CD4-positive, alpha-beta memory T cell (primary cell): ENCODE data around the gene PPIL3. TPM values are rescaled to one million over a fixed set of nuclear protein-coding genes. Genes with fewer than 3 reads are reported as not detected.

ENCODE experiments used
- CTCF ChIA-PET: fragments of 350-600 bp; sonication (Branson Sonifier 250); formaldehyde crosslinking; loops from one replicate; lab custom pipeline; 2021; ENCODE audit warnings: inconsistent platforms; ENCODE audit not compliant: partially characterized antibody; lab: Charles Lee
- POLR2A ChIA-PET: fragments of 350-600 bp; sonication (Branson Sonifier 250); formaldehyde crosslinking; loops from one replicate; lab custom pipeline; 2021; ENCODE audit not compliant: partially characterized antibody; lab: Charles Lee
- DNase-seq, 5 donors: peaks; one replicate each; pipeline versions ENCODE4 v3.0.0 to v3.0.0-alpha.2; 2020 to 2022; ENCODE audit warnings: mixed read lengths in 1 of 5
- H3K27ac ChIP-seq: one replicate; pipeline ENCODE4 v1.7.0; 2013; ENCODE audit warnings: low read depth, low read length
- H3K27me3 ChIP-seq: 2 replicates; pipeline ENCODE4 v1.7.0; 2013; ENCODE audit warnings: mild to moderate bottlenecking, low read length, moderate library complexity; ENCODE audit not compliant: insufficient read depth
- H3K36me3 ChIP-seq: 2 replicates; pipeline ENCODE4 v1.7.0; 2013; ENCODE audit warnings: mild to moderate bottlenecking, low read length, moderate library complexity; ENCODE audit not compliant: insufficient read depth
- H3K4me1 ChIP-seq: 2 replicates; pipeline ENCODE4 v1.7.0; 2013; ENCODE audit warnings: mild to moderate bottlenecking, low read length, moderate library complexity; ENCODE audit not compliant: insufficient read depth
- H3K4me3 ChIP-seq, 2 donors: one replicate each; pipeline ENCODE4 v1.7.0; 2013; ENCODE audit warnings: low read length in 2 of 2, mild to moderate bottlenecking in 1 of 2
- H3K9me3 ChIP-seq, 2 donors: one replicate each; pipeline ENCODE4 v1.7.0; 2013; ENCODE audit warnings: low read length in 2 of 2, control low read depth in 1 of 2; ENCODE audit not compliant: control insufficient read depth in 1 of 2
- H3K27ac Mint-ChIP-seq, 7 donors: one replicate each; pipeline ENCODE4 v1.8.0; 2020 to 2021; ENCODE audit warnings: mixed read lengths in 7 of 7, mild to moderate bottlenecking in 6 of 7, inconsistent platforms in 3 of 7, moderate library complexity in 3 of 7
- H3K27me3 Mint-ChIP-seq, 2 donors: one replicate each; pipeline ENCODE4 v1.8.0; 2020 to 2021; ENCODE audit warnings: mixed read lengths in 2 of 2
- H3K36me3 Mint-ChIP-seq, 2 donors: one replicate each; pipeline ENCODE4 v1.8.0; 2020 to 2021; ENCODE audit warnings: mixed read lengths in 2 of 2, inconsistent platforms in 1 of 2, mild to moderate bottlenecking in 1 of 2
- H3K4me1 Mint-ChIP-seq, 4 donors: one replicate each; pipeline ENCODE4 v1.8.0; 2020 to 2021; ENCODE audit warnings: mixed read lengths in 4 of 4, mild to moderate bottlenecking in 1 of 4
- H3K4me3 Mint-ChIP-seq, 8 donors: one replicate each; pipeline ENCODE4 v1.8.0; 2020 to 2021; ENCODE audit warnings: mixed read lengths in 8 of 8, mild to moderate bottlenecking in 7 of 8, moderate library complexity in 6 of 8, inconsistent platforms in 3 of 8
- H3K9me3 Mint-ChIP-seq, 8 donors: one replicate each; pipeline ENCODE4 v1.8.0; 2020 to 2021; ENCODE audit warnings: mixed read lengths in 8 of 8, mild to moderate bottlenecking in 5 of 8, inconsistent platforms in 3 of 8, moderate library complexity in 1 of 8
- intact Hi-C: fragments of 100-400 bp; cut with micrococcal nuclease; formaldehyde crosslinking; loops from one replicate; pipeline ENCODE4 v1.15.1; 2023
- polyA plus RNA-seq, 2 donors: library from polyadenylated mRNA; unstranded; fragments of 300-500 nt; fragmentation: Illumina TruSeq; gene quantifications; one replicate each; pipeline ENCODE4 v1.2.3, GENCODE V29; 2021
- total RNA-seq, 2 experiments: library from RNA; stranded (reverse); gene quantifications; one replicate each; pipeline ENCODE4 v1.2.3, GENCODE V29; 2021

Gene PPIL3
- total and polyA plus RNA-seq, 4 experiments from 2014 or later: 18.7 to 57.7 (median 37.6) TPM

DNA sequence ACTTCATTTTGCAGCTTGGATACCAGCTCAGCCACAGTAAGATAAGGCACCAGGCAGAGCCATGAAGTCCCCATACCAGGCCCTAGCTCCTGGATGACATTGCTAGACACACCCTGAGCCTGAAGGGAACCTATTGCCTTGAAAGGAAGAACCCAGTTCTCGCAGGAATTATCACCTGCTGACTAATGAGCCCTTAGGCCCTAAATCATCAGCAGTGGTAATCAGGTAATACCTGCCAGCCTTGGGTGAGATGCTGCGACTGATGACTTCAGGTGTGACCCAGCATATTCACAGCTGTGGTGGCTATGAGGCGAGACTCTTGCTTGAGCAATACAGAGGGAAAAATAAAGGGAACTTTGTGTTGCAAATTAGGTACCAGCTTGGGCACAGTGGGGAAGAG lies 49.4 kb downstream of the PPIL3 start:
- ChIA-PET CTCF (no interaction called here), POLR2A (no interaction called here)
- Histone ChIP-seq H3K36me3 (no peaks in the 10 kb centered on the region), H3K27me3 (no peaks in the 10 kb centered on the region), H3K4me3 (no peak overlapping the region), H3K27ac (no peak overlapping the region), H3K9me3 (peaks cover 0 to 8% of the 10 kb centered on the region in 2 donors), H3K4me1 (no peaks in the 10 kb centered on the region)
- Mint-ChIP-seq H3K9me3 (peaks cover 0 to 32% (median 13%) of the 10 kb centered on the region in 8 donors), H3K27ac (no peak overlapping the region), H3K4me3 (no peak overlapping the region), H3K27me3 (no peaks in the 10 kb centered on the region), H3K36me3 (no peaks in the 10 kb centered on the region), H3K4me1 (no peaks in the 10 kb centered on the region)
- intact Hi-C loops: no loop called here
- DNase-seq: no peak

DNA sequence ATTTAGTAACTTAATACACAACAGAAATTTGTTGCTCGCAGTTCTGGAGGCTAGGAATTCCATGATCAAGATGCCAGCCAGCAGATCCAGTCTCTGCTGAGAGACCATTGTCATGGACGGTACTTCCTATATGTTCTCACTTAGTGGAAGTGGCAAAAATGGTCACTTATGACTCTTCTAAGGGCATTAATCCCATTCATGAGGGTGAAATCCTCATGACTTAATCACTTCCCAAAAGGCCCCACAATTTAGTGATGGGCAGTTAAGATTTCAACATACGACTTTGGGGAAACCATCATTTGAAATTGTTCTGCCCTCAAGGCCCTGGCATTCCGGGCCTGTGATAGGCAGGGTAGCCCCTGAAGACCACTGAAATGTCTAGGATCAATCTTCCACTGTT lies 54.2 kb downstream of the PPIL3 start:
- H3K4me3 Mint-ChIP-seq: no peak overlapping the region
- DNase-seq: no peak
- H3K27me3 ChIP-seq: no peaks in the 10 kb centered on the region
- ChIA-PET POLR2A (no interaction called here), CTCF (no interaction called here)
- peaks cover 0 to 8% of the 10 kb centered on the region in 2 donors for H3K9me3 ChIP-seq
- intact Hi-C loops: no loop called here
- H3K9me3 Mint-ChIP-seq: peaks cover 0 to 35% (median 13%) of the 10 kb centered on the region in 8 donors
- H3K4me1 ChIP-seq: no peaks in the 10 kb centered on the region
- no peaks in the 10 kb centered on the region for H3K36me3 ChIP-seq
- H3K27ac Mint-ChIP-seq: no peak overlapping the region
- no peaks in the 10 kb centered on the region for H3K27me3 Mint-ChIP-seq
- no peak overlapping the region for H3K4me3 ChIP-seq
- H3K36me3 Mint-ChIP-seq: peaks cover 0 to 5% of the 10 kb centered on the region in 2 donors
- no peak overlapping the region for H3K27ac ChIP-seq
- no peaks in the 10 kb centered on the region for H3K4me1 Mint-ChIP-seq

GRCh38 chr2:200829258-200829655 lies 59.6 kb downstream of the PPIL3 start:
- H3K9me3 ChIP-seq: peaks cover 0 to 3% of the 10 kb centered on the region in 2 donors
- no peaks in the 10 kb centered on the region for H3K27me3 ChIP-seq
- no peak for DNase-seq
- H3K27ac Mint-ChIP-seq: no peak overlapping the region
- no peaks in the 10 kb centered on the region for H3K27me3 Mint-ChIP-seq
- H3K4me1 ChIP-seq: no peaks in the 10 kb centered on the region
- H3K4me3 Mint-ChIP-seq: no peak overlapping the region
- H3K4me3 ChIP-seq: no peak overlapping the region
- intact Hi-C loops: no loop called here
- no peak overlapping the region for H3K27ac ChIP-seq
- no peaks in the 10 kb centered on the region for H3K36me3 ChIP-seq
- peaks cover 0 to 1% (median 0%) of the 10 kb centered on the region in 4 donors for H3K4me1 Mint-ChIP-seq
- H3K9me3 Mint-ChIP-seq: peaks cover 0 to 2% (median 0%) of the 10 kb centered on the region in 8 donors
- ChIA-PET POLR2A (interaction anchor here (0.9 to 1.9 kb wide), 2 partner anchors 11 to 35 kb away, joined by 3 to 5 read pairs; partner anchors contain the start of gene CLK1), CTCF (no interaction called here)
- peaks cover 9% of the 10 kb centered on the region in 2 donors for H3K36me3 Mint-ChIP-seq

DNA sequence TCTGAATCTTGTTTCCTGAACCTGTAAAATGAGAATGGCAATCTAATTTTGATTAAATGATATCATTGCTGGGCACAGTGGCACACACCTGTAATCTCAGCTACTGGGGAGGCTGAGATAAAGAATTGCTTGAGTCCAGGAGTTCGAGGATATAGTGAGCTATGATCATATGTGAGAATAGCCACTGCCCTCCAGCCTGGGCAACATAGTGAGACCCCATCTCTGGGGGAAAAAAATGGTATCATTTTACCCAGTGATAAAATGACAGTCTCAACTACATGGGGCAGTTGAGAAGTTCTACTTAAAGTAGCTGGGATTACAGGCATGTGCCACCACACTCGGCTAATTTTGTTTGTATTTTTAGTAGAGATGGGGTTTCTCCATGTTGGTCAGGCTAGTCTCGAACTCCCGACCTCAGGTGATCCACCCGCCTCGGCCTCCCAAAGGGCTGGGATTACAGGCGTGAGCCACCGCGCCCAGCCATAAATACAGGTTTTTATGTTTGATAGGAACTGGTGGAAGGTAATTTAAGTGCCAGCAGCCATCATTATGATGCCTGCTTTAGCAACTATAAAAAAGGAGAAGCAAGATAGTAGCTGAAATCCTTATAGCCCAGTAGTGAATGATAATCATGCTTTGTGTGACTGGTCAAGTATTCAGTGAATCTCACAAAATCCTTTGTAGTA lies 60.2 kb downstream of the PPIL3 start:
- H3K36me3 ChIP-seq: no peaks in the 10 kb centered on the region
- peaks cover 0 to 3% of the 10 kb centered on the region in 2 donors for H3K9me3 ChIP-seq
- H3K36me3 Mint-ChIP-seq: peaks cover 6 to 9% of the 10 kb centered on the region in 2 donors
- H3K4me3 Mint-ChIP-seq: no peak overlapping the region
- ChIA-PET POLR2A (interaction anchor here (0.9 to 1.9 kb wide), 2 partner anchors 10 to 36 kb away, joined by 3 to 5 read pairs; partner anchors contain the start of gene CLK1), CTCF (no interaction called here)
- peaks cover 0 to 2% (median 0%) of the 10 kb centered on the region in 8 donors for H3K9me3 Mint-ChIP-seq
- no peak overlapping the region for H3K27ac ChIP-seq
- H3K27ac Mint-ChIP-seq: no peak overlapping the region
- H3K27me3 Mint-ChIP-seq: no peaks in the 10 kb centered on the region
- intact Hi-C loops: no loop called here
- no peaks in the 10 kb centered on the region for H3K4me1 ChIP-seq
- no peak for DNase-seq
- no peak overlapping the region for H3K4me3 ChIP-seq
- peaks cover 0 to 1% (median 0%) of the 10 kb centered on the region in 4 donors for H3K4me1 Mint-ChIP-seq
- H3K27me3 ChIP-seq: no peaks in the 10 kb centered on the region

DNA sequence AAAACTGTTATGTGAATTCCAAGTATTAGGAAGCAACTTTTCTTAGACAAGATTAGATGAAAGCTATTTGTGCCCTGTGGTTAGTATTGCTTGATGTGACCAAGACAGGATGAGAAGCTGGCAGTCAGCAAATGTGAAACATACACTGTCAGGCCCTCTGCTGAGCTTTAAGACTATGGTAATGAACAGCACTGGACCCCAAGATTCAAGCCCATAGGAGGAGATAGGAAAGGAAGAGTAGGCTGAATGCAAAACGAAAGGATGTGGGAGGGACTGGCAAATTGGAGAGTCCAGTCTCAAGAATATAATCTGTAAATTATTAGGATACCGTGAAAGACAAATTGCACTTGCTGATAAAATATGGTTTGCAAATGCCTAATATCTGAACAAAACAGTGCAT lies 60.8 kb downstream of the PPIL3 start:
- H3K4me3 Mint-ChIP-seq: no peak overlapping the region
- no peaks in the 10 kb centered on the region for H3K36me3 ChIP-seq
- H3K4me1 ChIP-seq: no peaks in the 10 kb centered on the region
- H3K9me3 ChIP-seq: peaks cover 0 to 3% of the 10 kb centered on the region in 2 donors
- no peaks in the 10 kb centered on the region for H3K9me3 Mint-ChIP-seq
- intact Hi-C loops: no loop called here
- no peaks in the 10 kb centered on the region for H3K27me3 ChIP-seq
- H3K36me3 Mint-ChIP-seq: peaks cover 4 to 9% of the 10 kb centered on the region in 2 donors
- H3K4me3 ChIP-seq: no peak overlapping the region
- peak overlapping the region in 1 of 7 donors; percentile 8 for H3K27ac Mint-ChIP-seq
- ChIA-PET POLR2A (interaction anchor here (0.9 to 1.9 kb wide), 2 partner anchors 9 to 36 kb away, joined by 3 to 5 read pairs; partner anchors contain the start of gene CLK1), CTCF (no interaction called here)
- H3K27me3 Mint-ChIP-seq: no peaks in the 10 kb centered on the region
- no peak for DNase-seq
- H3K27ac ChIP-seq: no peak overlapping the region
- H3K4me1 Mint-ChIP-seq: peaks cover 0 to 1% (median 0%) of the 10 kb centered on the region in 4 donors

GRCh38 chr2:200821686-200822245 lies 67.1 kb downstream of the PPIL3 start:
- peak overlapping the region in 2 of 7 donors; percentile 12 to 53 for H3K27ac Mint-ChIP-seq
- H3K27ac ChIP-seq: no peak overlapping the region
- no peak overlapping the region for H3K4me3 Mint-ChIP-seq
- intact Hi-C loops: no loop called here
- H3K36me3 ChIP-seq: peaks cover 49% of the 10 kb centered on the region
- H3K9me3 Mint-ChIP-seq: no peaks in the 10 kb centered on the region
- H3K27me3 Mint-ChIP-seq: no peaks in the 10 kb centered on the region
- no peaks in the 10 kb centered on the region for H3K27me3 ChIP-seq
- H3K4me1 Mint-ChIP-seq: peaks cover 1 to 4% (median 4%) of the 10 kb centered on the region in 4 donors
- H3K9me3 ChIP-seq: no peaks in the 10 kb centered on the region
- peaks cover 39 to 60% of the 10 kb centered on the region in 2 donors for H3K36me3 Mint-ChIP-seq
- H3K4me3 ChIP-seq: no peak overlapping the region
- ChIA-PET CTCF (no interaction called here), POLR2A (interaction anchor here (1.4 kb wide), 1 partner anchor 42 kb away, joined by 6 read pairs; the partner anchor contains the start of gene CLK1)
- no peaks in the 10 kb centered on the region for H3K4me1 ChIP-seq
- DNase-seq: no peak
